Esophagus muscularis mucosa (tissue), 4 donors: ENCODE measurements around the gene BAMBI. TPM values are rescaled to one million over a fixed set of nuclear protein-coding genes. Genes with fewer than 3 reads are reported as not detected.

ENCODE experiments used
- DNase-seq: peaks from one replicate; pipeline ENCODE4 v3.0.0-alpha.2; 2017; ENCODE audit errors: extremely low spot score
- H3K27ac ChIP-seq, 4 donors: fragments of 200-600 bp; sonication (generic); replicated peaks in 1 of 4; 1 replicate in 3 of 4; 2 replicates in 1 of 4; pipeline ENCODE4 v1.5.1; 2016 to 2019; ENCODE audit warnings: mild to moderate bottlenecking in 1 of 4
- H3K27me3 ChIP-seq, 4 donors: fragments of 200-600 bp; sonication (generic); one replicate each; pipeline versions ENCODE4 v1.5.1 to v1.6.0; 2016 to 2019
- H3K36me3 ChIP-seq, 4 donors: fragments of 200-600 bp; sonication (generic); one replicate each; pipeline ENCODE4 v1.5.1; 2016 to 2019
- H3K4me1 ChIP-seq, 4 donors: fragments of 200-600 bp; sonication (generic); one replicate each; pipeline ENCODE4 v1.5.1; 2016 to 2019
- H3K4me3 ChIP-seq, 4 donors: fragments of 200-600 bp; sonication (generic); 1 replicate in 2 of 4; 2 replicates in 2 of 4; pipeline ENCODE4 v1.5.1; 2016 to 2019; ENCODE audit warnings: mild to moderate bottlenecking in 4 of 4, moderate library complexity in 1 of 4
- H3K9me3 ChIP-seq, 4 donors: fragments of 200-600 bp; sonication (generic); 1 replicate in 3 of 4; 2 replicates in 1 of 4; pipeline ENCODE4 v1.5.1; 2016 to 2019
- CTCF ChIP-seq, 3 experiments: fragments of 200-600 bp in 2 of 3; fragments of 450-650 bp in 1 of 3; sonication (generic) in 2 of 3; IDR thresholded peaks; one replicate each; pipeline ENCODE4 v1.5.1; 2017 to 2019; ENCODE audit warnings: antibody characterized with exemption in 3 of 3, mild to moderate bottlenecking in 2 of 3, moderate library complexity in 1 of 3
- EP300 ChIP-seq: sonication (generic); formaldehyde crosslinking; IDR thresholded peaks from one replicate; pipeline ENCODE4 v1.6.1; 2017; ENCODE audit warnings: antibody characterized with exemption
- POLR2A ChIP-seq: fragments of 450-650 bp; IDR thresholded peaks from one replicate; pipeline ENCODE4 v1.6.1; 2017; ENCODE audit warnings: antibody characterized with exemption, moderate library complexity, mild to moderate bottlenecking, low read depth
- POLR2AphosphoS5 ChIP-seq, 2 donors: sonication (generic); formaldehyde crosslinking; IDR thresholded peaks; one replicate each; pipeline ENCODE4 v1.6.1; 2017; ENCODE audit warnings: antibody characterized with exemption in 2 of 2
- WGBS: methylation state at CpG from one replicate; pipeline ENCODE4 v1.1.5; 2018; 5-methylcytosine and 5-hydroxymethylcytosine counted together
- intact Hi-C: fragments of 100-400 bp; cut with DNase I; formaldehyde crosslinking; loops from one replicate; pipeline ENCODE4 v1.15.1; 2023
- total RNA-seq, 4 donors: library from RNA; depleted of rRNA; stranded (reverse); fragments of >200 nt; gene quantifications; one replicate each; pipeline versions ENCODE4 v1.1.0 to v1.2.1, GENCODE V29; 2016

Gene BAMBI
- total RNA-seq, 4 donors from 2014 or later: 6.2 to 8.4 (median 8.1) TPM

DNA sequence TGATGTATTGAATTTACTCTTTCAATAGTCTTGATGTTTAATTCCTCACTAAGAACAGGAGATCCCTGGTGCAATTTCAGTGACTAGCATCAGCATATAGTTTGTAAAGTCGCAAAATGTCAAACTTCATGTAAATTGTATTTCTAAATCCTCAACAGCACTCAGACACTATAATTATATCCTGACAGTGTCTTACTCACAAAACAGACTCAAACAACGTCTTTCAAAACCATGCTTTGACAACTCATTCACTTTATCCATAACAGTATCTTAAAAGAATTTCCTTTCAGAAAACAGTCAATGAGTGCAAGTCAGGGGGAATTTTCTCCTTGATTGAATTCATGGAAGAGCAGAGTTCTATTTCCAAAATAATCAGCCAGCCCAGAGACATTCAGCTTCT lies 20.8 kb downstream of the BAMBI start:
- Histone ChIP-seq H3K4me3 (no peak overlapping the region), H3K4me1 (no peaks in the 10 kb centered on the region), H3K9me3 (no peaks in the 10 kb centered on the region), H3K36me3 (no peaks in the 10 kb centered on the region), H3K27ac (no peak overlapping the region), H3K27me3 (peaks cover 0 to 28% (median 0%) of the 10 kb centered on the region in 4 donors)
- no peak for DNase-seq
- no peak for TF ChIP-seq POLR2AphosphoS5 (IDR thresholded peaks at IDR 0.05)
- no peak for TF ChIP-seq POLR2A
- no peak for TF ChIP-seq CTCF (IDR thresholded peaks at IDR 0.05)
- no peak for TF ChIP-seq EP300
- intact Hi-C loops: no loop called here
- WGBS: 52% methylated on average over 2 of the region's 2 CpGs

DNA sequence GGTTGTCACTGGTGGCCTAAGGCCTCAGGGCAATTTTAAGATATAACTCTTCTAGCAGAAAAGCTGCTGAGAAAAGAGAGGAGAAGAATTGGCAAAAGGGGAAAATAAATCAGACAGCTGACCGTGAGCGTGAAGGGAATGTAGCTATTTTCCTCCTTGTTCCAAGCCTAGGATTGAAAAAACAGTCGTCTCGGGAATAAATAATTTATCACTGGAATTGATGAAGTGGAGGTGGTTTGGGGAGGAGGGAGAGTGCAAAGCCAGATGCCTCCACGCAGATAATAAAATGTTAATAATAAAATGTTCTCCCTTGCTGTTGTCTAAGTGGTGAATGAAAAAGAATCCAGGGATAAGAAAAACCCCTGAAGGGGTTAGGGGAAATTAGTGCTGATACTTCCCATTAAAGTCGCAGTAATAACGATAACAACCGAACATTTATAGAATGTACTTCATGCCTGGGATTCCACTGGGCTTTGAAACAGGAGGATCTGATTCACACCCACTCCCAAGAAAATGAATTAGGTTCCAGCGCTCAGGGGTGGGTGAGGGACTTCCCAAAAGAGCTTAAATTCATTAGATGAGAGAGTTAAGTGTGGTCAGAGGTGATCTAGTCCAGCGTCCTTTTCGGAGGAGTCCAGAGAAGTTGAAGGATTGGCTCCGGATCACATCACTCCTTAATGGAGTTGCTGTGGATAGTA lies 27.3 kb downstream of the BAMBI start:
- no peak for DNase-seq
- H3K4me3 ChIP-seq: no peak overlapping the region
- TF ChIP-seq POLR2A: no peak
- TF ChIP-seq EP300: no peak
- no peak for TF ChIP-seq POLR2AphosphoS5 (IDR thresholded peaks at IDR 0.05)
- no peak for TF ChIP-seq CTCF (IDR thresholded peaks at IDR 0.05)
- H3K9me3 ChIP-seq: no peaks in the 10 kb centered on the region
- WGBS: 46% methylated on average over 12 of the region's 12 CpGs
- intact Hi-C loops: no loop called here
- H3K4me1 ChIP-seq: peaks cover 0 to 7% (median 0%) of the 10 kb centered on the region in 4 donors
- no peak overlapping the region for H3K27ac ChIP-seq
- no peaks in the 10 kb centered on the region for H3K36me3 ChIP-seq
- H3K27me3 ChIP-seq: peaks cover 0 to 6% (median 0%) of the 10 kb centered on the region in 4 donors

GRCh38 chr10:28705472-28705871 lies 28.2 kb downstream of the BAMBI start:
- WGBS: 97% methylated on average over 6 of the region's 8 CpGs
- no peaks in the 10 kb centered on the region for H3K27me3 ChIP-seq
- TF ChIP-seq POLR2A (no peak), CTCF (IDR thresholded peaks at IDR 0.05) (no peak), EP300 (no peak), POLR2AphosphoS5 (IDR thresholded peaks at IDR 0.05) (no peak)
- H3K27ac ChIP-seq: no peak overlapping the region
- H3K9me3 ChIP-seq: no peaks in the 10 kb centered on the region
- no peaks in the 10 kb centered on the region for H3K36me3 ChIP-seq
- H3K4me1 ChIP-seq: peaks cover 0 to 7% (median 6%) of the 10 kb centered on the region in 4 donors
- intact Hi-C loops: no loop called here
- H3K4me3 ChIP-seq: no peak overlapping the region
- no peak for DNase-seq

DNA sequence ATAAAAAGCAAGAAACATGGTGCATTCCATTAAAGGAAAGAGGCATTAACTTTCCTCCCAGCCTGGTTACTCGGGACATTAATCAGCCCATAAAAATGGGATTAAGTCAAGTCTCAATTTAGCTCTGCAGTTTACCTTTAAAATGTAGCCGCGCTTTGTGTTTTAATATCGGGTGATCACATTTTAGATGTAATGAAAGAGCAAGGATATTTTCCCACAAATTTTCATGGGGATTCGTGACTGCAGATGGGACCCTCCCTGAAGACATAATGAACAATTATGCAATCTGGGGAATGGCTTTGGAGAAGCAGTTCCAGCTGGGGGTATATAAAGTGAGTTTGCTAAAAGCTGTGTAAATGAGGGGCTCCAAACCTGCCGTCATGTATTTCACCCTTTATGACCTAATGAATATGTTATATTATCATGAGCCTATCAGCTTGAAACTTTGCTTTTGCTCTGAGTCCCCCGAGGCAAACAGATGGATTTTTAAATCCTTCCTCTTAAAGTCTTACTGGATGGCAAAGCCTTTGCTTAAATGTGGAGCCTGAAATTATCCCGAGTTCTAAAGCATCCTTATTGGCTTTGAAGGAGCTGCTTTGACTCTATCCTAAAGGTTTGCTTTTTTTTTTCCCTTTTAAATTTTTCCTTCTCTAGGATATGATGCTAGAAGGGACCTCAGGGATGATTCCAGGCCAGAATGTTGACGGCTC lies 31.8 kb downstream of the BAMBI start:
- Histone ChIP-seq H3K4me3 (no peak overlapping the region), H3K9me3 (no peaks in the 10 kb centered on the region)
- WGBS: 69% methylated on average over 9 of the region's 9 CpGs

More for the DNA sequence above, 31.8 kb downstream of the BAMBI start:
- intact Hi-C loops: no loop called here
- Histone ChIP-seq H3K36me3 (no peaks in the 10 kb centered on the region), H3K27me3 (no peaks in the 10 kb centered on the region), H3K27ac (no peak overlapping the region), H3K4me1 (peaks cover 0 to 7% (median 6%) of the 10 kb centered on the region in 4 donors)
- TF ChIP-seq POLR2A: no peak
- TF ChIP-seq POLR2AphosphoS5 (IDR thresholded peaks at IDR 0.05): no peak
- no peak for TF ChIP-seq CTCF (IDR thresholded peaks at IDR 0.05)
- TF ChIP-seq EP300: no peak
- DNase-seq: no peak
